GM12878 (cell line): Measurements from ENCODE around the gene NT5C2. TPM values are rescaled to one million over a fixed set of nuclear protein-coding genes. Genes with fewer than 3 reads are reported as not detected.

Source experiments
- ATAC-seq: fragments of 200-7000 bp; cut with Tn5 transposase; 3 replicates; pipeline ENCODE4 v1.9.1; 2020; ENCODE audit warnings: mild to moderate bottlenecking, moderate library complexity
- BruUV-seq: library from RNA; stranded (reverse); fragments of 400-500 nt; replicated peaks from 2 replicates; lab custom pipeline; 2021; lab: Mats Ljungman, UMichigan
- CTCF ChIA-PET: fragments of 300-600 bp; sonication (Branson Sonifier 250); formaldehyde crosslinking; extraction: SDS; loops from one replicate; lab custom pipeline; 2021; ENCODE audit warnings: inconsistent platforms; lab: Yijun Ruan, JAX
- POLR2A ChIA-PET: fragments of 350-600 bp; formaldehyde crosslinking; extraction: SDS; loops from one replicate; lab custom pipeline; 2021; ENCODE audit warnings: inconsistent platforms; lab: Charles Lee
- RAD21 ChIA-PET: fragments of 300-600 bp; sonication (Branson Sonifier 250); formaldehyde crosslinking; loops from one replicate; lab custom pipeline; 2023; ENCODE audit warnings: antibody characterized with exemption; ENCODE audit not compliant: unreplicated experiment; lab: Charles Lee
- SMC1A ChIA-PET: fragments of 300-600 bp; sonication (Branson Sonifier 250); formaldehyde crosslinking; loops from one replicate; lab custom pipeline; 2023; ENCODE audit not compliant: unreplicated experiment, uncharacterized antibody; lab: Charles Lee
- DNase-seq: peaks from one replicate; pipeline ENCODE4 v3.0.0-alpha.2; 2011; ENCODE audit warnings: low read depth, low spot score
- FAIRE-seq: peaks from 3 replicates; lab custom pipeline; 2011; peaks lifted over from hg19 to GRCh38; lab: Jason Lieb, UNC
- H2AFZ ChIP-seq: 2 replicates; pipeline ENCODE4 v1.6.0; 2011; ENCODE audit warnings: low read depth, low read length, control low read depth; ENCODE audit not compliant: control insufficient read depth
- H3K27ac ChIP-seq: 2 replicates; pipeline ENCODE4 v1.5.1; 2011; ENCODE audit warnings: control low read depth; ENCODE audit not compliant: control insufficient read depth, insufficient read depth
- H3K27me3 ChIP-seq, 2 experiments: replicated peaks in 1 of 2; 2 replicates each; pipeline versions ENCODE4 v1.6.0 to v1.6.1; 2011; ENCODE audit warnings: low read length in 1 of 2; ENCODE audit not compliant: control insufficient read depth in 2 of 2, insufficient read depth in 2 of 2
- H3K36me3 ChIP-seq, 2 experiments: 2 replicates each; pipeline ENCODE4 v1.5.1; 2011; ENCODE audit warnings: low read length in 1 of 2; ENCODE audit not compliant: control insufficient read depth in 2 of 2, insufficient read depth in 2 of 2
- H3K4me1 ChIP-seq: 2 replicates; pipeline ENCODE4 v1.6.1; 2011; ENCODE audit warnings: mild to moderate bottlenecking, low read length, moderate library complexity, mixed read lengths; ENCODE audit not compliant: control insufficient read depth, insufficient read depth
- H3K4me2 ChIP-seq: 2 replicates; pipeline ENCODE4 v1.6.0; 2011; ENCODE audit warnings: control low read depth; ENCODE audit not compliant: control insufficient read depth, insufficient read depth
- H3K4me3 ChIP-seq: fragments of 200-600 bp; sonication (generic); 2 replicates; pipeline ENCODE4 v1.5.1; 2016
- H3K79me2 ChIP-seq: 2 replicates; pipeline ENCODE4 v1.6.0; 2011; ENCODE audit warnings: low read length; ENCODE audit not compliant: control insufficient read depth, insufficient read depth
- H3K9ac ChIP-seq: 2 replicates; pipeline ENCODE4 v1.8.0; 2011; ENCODE audit warnings: low read length, control low read depth, mixed read lengths; ENCODE audit not compliant: control insufficient read depth, insufficient read depth
- H3K9me3 ChIP-seq: replicated peaks from 3 replicates; pipeline ENCODE4 v1.5.1; 2011; ENCODE audit warnings: mild to moderate bottlenecking, low read length; ENCODE audit not compliant: control insufficient read depth, insufficient read depth
- H4K20me1 ChIP-seq: 2 replicates; pipeline ENCODE4 v1.6.0; 2011; ENCODE audit not compliant: control insufficient read depth, insufficient read depth
- HCFC1 ChIP-seq: fragments of 150-350 bp; IDR thresholded peaks from 2 replicates; pipeline ENCODE4 v1.6.1; 2014; ENCODE audit warnings: low read length
- NR2C1 ChIP-seq: fragments of 450-650 bp; IDR thresholded peaks from 2 replicates; pipeline ENCODE4 v1.6.1; 2017; ENCODE audit warnings: antibody characterized with exemption, mild to moderate bottlenecking, moderate library complexity
- WGBS: methylation state at CpG from one replicate; pipeline ENCODE4 v1.1.6; 2016; ENCODE audit warnings: low lambda C conversion rate; ENCODE audit not compliant: insufficient replicate concordance, insufficient coverage; ENCODE audit errors: missing lambda C conversion rate; 5-methylcytosine and 5-hydroxymethylcytosine counted together
- in situ Hi-C: fragments of 300-500 bp; cut with MboI; formaldehyde crosslinking; loops from 9 replicates; pipeline ENCODE4 v1.14.3; 2018; ENCODE audit warnings: mixed read lengths
- intact Hi-C: fragments of 100-400 bp; cut with micrococcal nuclease; formaldehyde crosslinking; loops from one replicate; pipeline ENCODE4 v1.14.2; 2022; ENCODE audit not compliant: unreplicated experiment
- polyA plus RNA-seq, 11 experiments: library from polyadenylated mRNA; depleted of rRNA in 4 of 11; unstranded in 6 of 11; stranded (reverse) in 5 of 11; fragments of >200 nt; fragmentation: Nextera tagmentation in 4 of 11; fragmentation: Illumina TruSeq in 1 of 11; extraction: Ambion mirVana in 4 of 11; extraction: Trizol in 1 of 11; gene quantifications; 1 replicate in 1 of 11; 2 replicates in 10 of 11; pipeline versions ENCODE4 v1.2.1 to v1.2.3, GENCODE V29; 2011 to 2016; ENCODE audit warnings: inconsistent platforms in 2 of 11, missing spikeins in 2 of 11, low read depth in 1 of 11
- total RNA-seq, 4 experiments: library from RNA; depleted of rRNA in 3 of 4; stranded (reverse); fragments of >200 nt in 3 of 4; fragmentation: Illumina TruSeq in 1 of 4; extraction: Trizol in 1 of 4; gene quantifications; 2 replicates each; pipeline versions ENCODE4 v1.2.1 to v1.2.3, GENCODE V29; 2013 to 2021
- TF ChIP-seq, protein P1 (sequence below): IDR thresholded peaks from 2 replicates; pipeline ENCODE4 v1.6.1; 2012; ENCODE audit warnings: mild to moderate bottlenecking, low read depth, low read length

The NT5C2 gene
- total and polyA plus RNA-seq, 10 of the 15 experiments (the other 5 are each of a cell fraction or from before 2014, with no cell fraction given) = 15.8 to 70.1 (median 56.0) TPM

DNA sequence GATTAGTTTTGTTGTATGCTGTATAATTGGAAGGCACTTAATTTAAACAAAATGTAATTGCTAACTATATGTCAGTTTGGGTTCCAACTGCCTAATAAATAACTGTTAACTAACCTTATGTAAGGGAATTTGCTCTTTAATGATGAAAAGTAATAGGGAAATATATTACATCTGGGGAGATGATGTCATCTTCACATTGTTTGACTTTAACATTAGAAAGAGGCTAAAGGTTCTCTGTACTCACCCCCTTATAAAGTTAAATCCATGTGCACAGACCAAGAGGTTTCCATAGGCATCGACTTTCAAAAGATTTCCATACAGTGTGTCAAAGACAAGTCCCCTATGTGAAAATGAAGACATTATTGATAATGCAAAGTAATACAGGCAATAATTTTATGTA, 87.6 kb downstream of the NT5C2 start:
- ChIA-PET CTCF (interaction anchor here (1.3 to 2.4 kb wide), 4 partner anchors 31 to 228 kb away, joined by 3 to 6 read pairs (median 4); no protein-coding TSS in a partner anchor), RAD21 (interaction anchor here (1.3 kb wide), 1 partner anchor 139 kb away, joined by 5 read pairs; the partner anchor contains the start of gene RPEL1), SMC1A (interaction anchor here (0.9 to 1.5 kb wide), 9 partner anchors 10 to 138 kb away, joined by 3 to 6 read pairs (median 3); no protein-coding TSS in a partner anchor), POLR2A (no interaction called here)
- Histone ChIP-seq H4K20me1 (no peaks in the 10 kb centered on the region), H3K9me3 (no peaks in the 10 kb centered on the region; the same call in 2 of the 3 replicates), H3K9ac (no peak overlapping the region), H2AFZ (no peak overlapping the region), H3K4me1 (peaks cover 8% of the 10 kb centered on the region), H3K36me3 (peaks cover 7 to 17% of the 10 kb centered on the region in 2 experiments), H3K79me2 (peaks cover 10% of the 10 kb centered on the region), H3K4me2 (no peak overlapping the region), H3K27me3 (no peaks in the 10 kb centered on the region), H3K27ac (no peak overlapping the region), H3K4me3 (no peak overlapping the region)
- FAIRE-seq (no peak), ATAC-seq (no peak), DNase-seq (no peak)
- intact Hi-C loops (no loop called here), in situ Hi-C loops (no loop called here)
- TF ChIP-seq NR2C1 = no peak
- TF ChIP-seq, protein P1, sequence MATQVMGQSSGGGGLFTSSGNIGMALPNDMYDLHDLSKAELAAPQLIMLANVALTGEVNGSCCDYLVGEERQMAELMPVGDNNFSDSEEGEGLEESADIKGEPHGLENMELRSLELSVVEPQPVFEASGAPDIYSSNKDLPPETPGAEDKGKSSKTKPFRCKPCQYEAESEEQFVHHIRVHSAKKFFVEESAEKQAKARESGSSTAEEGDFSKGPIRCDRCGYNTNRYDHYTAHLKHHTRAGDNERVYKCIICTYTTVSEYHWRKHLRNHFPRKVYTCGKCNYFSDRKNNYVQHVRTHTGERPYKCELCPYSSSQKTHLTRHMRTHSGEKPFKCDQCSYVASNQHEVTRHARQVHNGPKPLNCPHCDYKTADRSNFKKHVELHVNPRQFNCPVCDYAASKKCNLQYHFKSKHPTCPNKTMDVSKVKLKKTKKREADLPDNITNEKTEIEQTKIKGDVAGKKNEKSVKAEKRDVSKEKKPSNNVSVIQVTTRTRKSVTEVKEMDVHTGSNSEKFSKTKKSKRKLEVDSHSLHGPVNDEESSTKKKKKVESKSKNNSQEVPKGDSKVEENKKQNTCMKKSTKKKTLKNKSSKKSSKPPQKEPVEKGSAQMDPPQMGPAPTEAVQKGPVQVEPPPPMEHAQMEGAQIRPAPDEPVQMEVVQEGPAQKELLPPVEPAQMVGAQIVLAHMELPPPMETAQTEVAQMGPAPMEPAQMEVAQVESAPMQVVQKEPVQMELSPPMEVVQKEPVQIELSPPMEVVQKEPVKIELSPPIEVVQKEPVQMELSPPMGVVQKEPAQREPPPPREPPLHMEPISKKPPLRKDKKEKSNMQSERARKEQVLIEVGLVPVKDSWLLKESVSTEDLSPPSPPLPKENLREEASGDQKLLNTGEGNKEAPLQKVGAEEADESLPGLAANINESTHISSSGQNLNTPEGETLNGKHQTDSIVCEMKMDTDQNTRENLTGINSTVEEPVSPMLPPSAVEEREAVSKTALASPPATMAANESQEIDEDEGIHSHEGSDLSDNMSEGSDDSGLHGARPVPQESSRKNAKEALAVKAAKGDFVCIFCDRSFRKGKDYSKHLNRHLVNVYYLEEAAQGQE = no peak
- no peak for TF ChIP-seq HCFC1
- WGBS = 91% methylated on average over 1 of the region's 1 CpG
- no TSS peak for BruUV-seq
